Liver (tissue), 9 donors: ENCODE data around the gene TRABD. TPM values are rescaled to one million over a fixed set of nuclear protein-coding genes. Genes with fewer than 3 reads are reported as not detected.

Experiments
- DNase-seq: peaks from one replicate; pipeline ENCODE4 v3.0.0-alpha.2; 2017; ENCODE audit warnings: low spot score
- H3K27ac ChIP-seq, 2 donors: one replicate each; pipeline ENCODE4 v1.7.0; 2013; ENCODE audit warnings: inconsistent platforms in 2 of 2, low read length in 2 of 2, control low read depth in 1 of 2, low read depth in 1 of 2, mild to moderate bottlenecking in 1 of 2
- H3K27me3 ChIP-seq, 4 donors: one replicate each; pipeline versions ENCODE4 v1.6.1 to v1.7.0; 2013; ENCODE audit warnings: low read length in 3 of 4, inconsistent platforms in 1 of 4, mild to moderate bottlenecking in 1 of 4, moderate library complexity in 1 of 4; ENCODE audit not compliant: control insufficient read depth in 4 of 4, insufficient read depth in 4 of 4
- H3K36me3 ChIP-seq, 4 donors: one replicate each; pipeline versions ENCODE4 v1.6.1 to v1.7.0; 2013; ENCODE audit warnings: low read length in 3 of 4, mild to moderate bottlenecking in 3 of 4, low read depth in 1 of 4, moderate library complexity in 1 of 4; ENCODE audit not compliant: control insufficient read depth in 4 of 4, insufficient read depth in 3 of 4
- H3K4me1 ChIP-seq, 4 donors: one replicate each; pipeline versions ENCODE4 v1.6.1 to v1.7.0; 2013; ENCODE audit warnings: low read length in 3 of 4, mild to moderate bottlenecking in 3 of 4, moderate library complexity in 1 of 4; ENCODE audit not compliant: control insufficient read depth in 4 of 4, insufficient read depth in 4 of 4
- H3K4me3 ChIP-seq, 3 donors: one replicate each; pipeline versions ENCODE4 v1.6.1 to v1.7.0; 2013; ENCODE audit warnings: low read length in 3 of 3, control low read depth in 1 of 3, low read depth in 1 of 3, mild to moderate bottlenecking in 1 of 3
- H3K9ac ChIP-seq, 2 donors: one replicate each; pipeline ENCODE4 v1.7.0; 2013; ENCODE audit warnings: low read length in 2 of 2, mild to moderate bottlenecking in 2 of 2, moderate library complexity in 2 of 2, control low read depth in 1 of 2, low read depth in 1 of 2
- H3K9me3 ChIP-seq, 4 donors: one replicate each; pipeline versions ENCODE4 v1.6.1 to v1.7.0; 2013; ENCODE audit warnings: low read length in 3 of 4; ENCODE audit not compliant: control insufficient read depth in 4 of 4
- EGR1 ChIP-seq, 2 donors: IDR thresholded peaks; 2 replicates each; pipeline ENCODE4 v1.6.1; 2016 to 2018; ENCODE audit warnings: antibody characterized with exemption in 2 of 2, low read depth in 2 of 2
- FOXA1 ChIP-seq: IDR thresholded peaks from 2 replicates; pipeline ENCODE4 v1.6.1; 2016; ENCODE audit warnings: antibody characterized with exemption
- FOXA2 ChIP-seq: IDR thresholded peaks from 2 replicates; pipeline ENCODE4 v1.6.1; 2016; ENCODE audit warnings: antibody characterized with exemption
- GABPA ChIP-seq, 2 donors: IDR thresholded peaks in 1 of 2; conservative IDR thresholded peaks in 1 of 2; 2 replicates each; pipeline ENCODE4 v1.6.1; 2016; ENCODE audit warnings: antibody characterized with exemption in 2 of 2, mild to moderate bottlenecking in 1 of 2, moderate library complexity in 1 of 2
- HNF4A ChIP-seq, 2 donors: conservative IDR thresholded peaks; 2 replicates each; pipeline ENCODE4 v1.6.1; 2016; ENCODE audit warnings: antibody characterized with exemption in 2 of 2, mild to moderate bottlenecking in 2 of 2
- HNF4G ChIP-seq: IDR thresholded peaks from 2 replicates; pipeline ENCODE4 v1.6.1; 2016; ENCODE audit warnings: antibody characterized with exemption
- JUND ChIP-seq, 2 donors: IDR thresholded peaks; 2 replicates each; pipeline ENCODE4 v1.6.1; 2016; ENCODE audit warnings: antibody characterized with exemption in 2 of 2
- NR2F2 ChIP-seq: IDR thresholded peaks from 2 replicates; pipeline ENCODE4 v1.6.1; 2016; ENCODE audit warnings: antibody characterized with exemption
- RAD21 ChIP-seq, 2 donors: IDR thresholded peaks; 2 replicates each; pipeline ENCODE4 v1.6.1; 2016; ENCODE audit warnings: antibody characterized with exemption in 2 of 2, mild to moderate bottlenecking in 2 of 2
- RXRA ChIP-seq, 2 donors: IDR thresholded peaks; 2 replicates each; pipeline ENCODE4 v1.6.1; 2017 to 2018; ENCODE audit warnings: antibody characterized with exemption in 2 of 2, mild to moderate bottlenecking in 1 of 2
- SP1 ChIP-seq: IDR thresholded peaks from 2 replicates; pipeline ENCODE4 v1.6.1; 2018; ENCODE audit warnings: antibody characterized with exemption, mild to moderate bottlenecking
- TAF1 ChIP-seq: conservative IDR thresholded peaks from 2 replicates; pipeline ENCODE4 v1.6.1; 2016; ENCODE audit warnings: antibody characterized with exemption, mild to moderate bottlenecking
- WGBS: extraction: QIAGEN DNeasy Blood & Tissue Kit; methylation state at CpG from one replicate; pipeline ENCODE4 v1.1.7; 2013; 5-methylcytosine and 5-hydroxymethylcytosine counted together
- polyA plus RNA-seq, 2 donors: library from polyadenylated mRNA; stranded (reverse) in 1 of 2; unstranded in 1 of 2; fragments of 200-250 nt in 1 of 2; fragments of >200 nt in 1 of 2; fragmentation: Nextera tagmentation in 1 of 2; extraction: Ambion mirVana in 1 of 2; gene quantifications; one replicate each; pipeline versions ENCODE4 v1.2.1 to v1.2.3, GENCODE V29; 2013 to 2015
- total RNA-seq, 2 donors: library from RNA; depleted of rRNA; stranded (reverse); fragments of >200 nt; gene quantifications; one replicate each; pipeline ENCODE4 v1.2.3, GENCODE V29; 2014
- TF ChIP-seq, protein P1 (sequence below): fragments of 150-350 bp; IDR thresholded peaks from 2 replicates; pipeline ENCODE4 v1.5.1; 2017; ENCODE audit warnings: improper control_type of control experiment, low read depth, low read length; ENCODE audit not compliant: missing input control
- TF ChIP-seq, protein P2 (sequence below): IDR thresholded peaks from 2 replicates; pipeline ENCODE4 v1.6.1; 2016; ENCODE audit warnings: antibody characterized with exemption
- TF ChIP-seq, protein P3 (sequence below): IDR thresholded peaks from 2 replicates; pipeline ENCODE4 v1.6.1; 2016; ENCODE audit warnings: antibody characterized with exemption, mild to moderate bottlenecking
- TF ChIP-seq, protein P4 (sequence below): IDR thresholded peaks from 2 replicates; pipeline ENCODE4 v1.6.1; 2016; ENCODE audit warnings: antibody characterized with exemption
- donor health status: healthy.
- donor health status: healthy.
- donor health status: healthy.
- donor health status: healthy.
- donor health status: healthy.

The TRABD gene
- total and polyA plus RNA-seq, 4 donors, result 10.5 to 29.7 (median 16.4) TPM

DNA sequence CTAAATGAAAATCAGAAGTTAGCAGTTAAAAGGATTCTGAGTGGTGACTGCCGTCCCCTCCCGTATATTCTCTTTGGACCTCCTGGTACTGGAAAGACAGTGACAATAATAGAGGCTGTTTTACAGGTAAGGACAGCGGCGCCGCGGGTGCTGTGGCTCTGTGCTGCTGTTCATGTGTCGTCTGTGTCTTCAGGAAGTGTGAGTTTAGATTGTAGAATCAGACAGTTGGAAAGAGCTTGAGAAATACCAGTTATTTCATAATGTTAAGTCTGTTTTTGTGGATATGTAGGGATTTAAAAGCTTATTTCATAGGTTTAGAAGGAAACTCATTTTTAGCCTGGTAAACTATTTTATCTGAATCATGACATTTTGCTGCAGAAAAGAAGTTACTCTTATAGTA, 42.6 kb upstream of the TRABD start (continued):
- no peak for TF ChIP-seq HNF4G
- TF ChIP-seq RXRA (IDR thresholded peaks at IDR 0.05), result no peak
- TF ChIP-seq, protein P1, sequence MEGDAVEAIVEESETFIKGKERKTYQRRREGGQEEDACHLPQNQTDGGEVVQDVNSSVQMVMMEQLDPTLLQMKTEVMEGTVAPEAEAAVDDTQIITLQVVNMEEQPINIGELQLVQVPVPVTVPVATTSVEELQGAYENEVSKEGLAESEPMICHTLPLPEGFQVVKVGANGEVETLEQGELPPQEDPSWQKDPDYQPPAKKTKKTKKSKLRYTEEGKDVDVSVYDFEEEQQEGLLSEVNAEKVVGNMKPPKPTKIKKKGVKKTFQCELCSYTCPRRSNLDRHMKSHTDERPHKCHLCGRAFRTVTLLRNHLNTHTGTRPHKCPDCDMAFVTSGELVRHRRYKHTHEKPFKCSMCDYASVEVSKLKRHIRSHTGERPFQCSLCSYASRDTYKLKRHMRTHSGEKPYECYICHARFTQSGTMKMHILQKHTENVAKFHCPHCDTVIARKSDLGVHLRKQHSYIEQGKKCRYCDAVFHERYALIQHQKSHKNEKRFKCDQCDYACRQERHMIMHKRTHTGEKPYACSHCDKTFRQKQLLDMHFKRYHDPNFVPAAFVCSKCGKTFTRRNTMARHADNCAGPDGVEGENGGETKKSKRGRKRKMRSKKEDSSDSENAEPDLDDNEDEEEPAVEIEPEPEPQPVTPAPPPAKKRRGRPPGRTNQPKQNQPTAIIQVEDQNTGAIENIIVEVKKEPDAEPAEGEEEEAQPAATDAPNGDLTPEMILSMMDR, result no peak
- no peak for TF ChIP-seq NR2F2
- TF ChIP-seq HNF4A (conservative IDR thresholded peaks at IDR 0.05), result no peak
- TF ChIP-seq FOXA1, result no peak

DNA sequence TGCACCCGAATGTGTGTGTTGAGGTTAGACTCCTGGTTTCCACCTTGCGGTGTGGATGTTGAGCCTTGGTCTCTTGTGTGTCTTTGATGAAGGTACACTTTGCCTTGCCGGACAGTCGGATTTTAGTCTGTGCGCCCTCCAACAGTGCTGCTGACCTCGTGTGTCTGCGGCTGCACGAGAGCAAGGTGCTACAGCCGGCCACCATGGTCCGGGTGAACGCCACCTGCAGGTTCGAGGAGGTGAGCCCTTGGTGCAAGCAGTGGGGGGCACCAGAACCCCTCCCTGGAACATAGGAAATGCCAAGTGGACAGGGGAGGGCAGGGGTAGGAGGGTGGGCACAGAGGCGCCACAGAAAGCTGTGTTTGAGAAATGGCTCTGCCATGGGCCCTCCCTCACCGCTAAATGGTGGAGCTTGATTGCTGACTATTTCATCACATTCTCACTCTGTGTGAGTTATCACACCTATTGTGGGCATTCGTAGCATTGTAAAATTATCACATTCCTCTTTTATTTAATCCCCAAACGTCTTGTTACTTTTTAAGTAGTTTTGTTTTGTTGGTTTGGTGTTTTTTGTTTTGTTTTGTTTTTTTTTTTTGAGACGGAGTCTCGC, 41.6 kb upstream of the TRABD start:
- Histone ChIP-seq H3K27ac (no peak overlapping the region), H3K9ac (no peak overlapping the region), H3K4me3 (no peak overlapping the region), H3K4me1 (peaks cover 9 to 59% (median 52%) of the 10 kb centered on the region in 4 donors), H3K36me3 (no peaks in the 10 kb centered on the region), H3K9me3 (no peaks in the 10 kb centered on the region), H3K27me3 (no peaks in the 10 kb centered on the region)
- WGBS, result 88% methylated on average over 18 of the region's 18 CpGs
- TF ChIP-seq SP1 (no peak), JUND (IDR thresholded peaks at IDR 0.05) (no peak), FOXA2 (no peak), RAD21 (IDR thresholded peaks at IDR 0.05) (no peak), GABPA (IDR thresholded peaks at IDR 0.05 in 1 of 2, conservative IDR thresholded peaks at IDR 0.05 in 1 of 2) (no peak), TAF1 (no peak), FOXA1 (no peak), HNF4G (no peak), EGR1 (IDR thresholded peaks at IDR 0.05; ENCODE audit: low read depth in 2 of 2) (no peak)
- TF ChIP-seq, protein P2, sequence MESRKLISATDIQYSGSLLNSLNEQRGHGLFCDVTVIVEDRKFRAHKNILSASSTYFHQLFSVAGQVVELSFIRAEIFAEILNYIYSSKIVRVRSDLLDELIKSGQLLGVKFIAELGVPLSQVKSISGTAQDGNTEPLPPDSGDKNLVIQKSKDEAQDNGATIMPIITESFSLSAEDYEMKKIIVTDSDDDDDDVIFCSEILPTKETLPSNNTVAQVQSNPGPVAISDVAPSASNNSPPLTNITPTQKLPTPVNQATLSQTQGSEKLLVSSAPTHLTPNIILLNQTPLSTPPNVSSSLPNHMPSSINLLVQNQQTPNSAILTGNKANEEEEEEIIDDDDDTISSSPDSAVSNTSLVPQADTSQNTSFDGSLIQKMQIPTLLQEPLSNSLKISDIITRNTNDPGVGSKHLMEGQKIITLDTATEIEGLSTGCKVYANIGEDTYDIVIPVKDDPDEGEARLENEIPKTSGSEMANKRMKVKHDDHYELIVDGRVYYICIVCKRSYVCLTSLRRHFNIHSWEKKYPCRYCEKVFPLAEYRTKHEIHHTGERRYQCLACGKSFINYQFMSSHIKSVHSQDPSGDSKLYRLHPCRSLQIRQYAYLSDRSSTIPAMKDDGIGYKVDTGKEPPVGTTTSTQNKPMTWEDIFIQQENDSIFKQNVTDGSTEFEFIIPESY, result no peak
- TF ChIP-seq, protein P3, sequence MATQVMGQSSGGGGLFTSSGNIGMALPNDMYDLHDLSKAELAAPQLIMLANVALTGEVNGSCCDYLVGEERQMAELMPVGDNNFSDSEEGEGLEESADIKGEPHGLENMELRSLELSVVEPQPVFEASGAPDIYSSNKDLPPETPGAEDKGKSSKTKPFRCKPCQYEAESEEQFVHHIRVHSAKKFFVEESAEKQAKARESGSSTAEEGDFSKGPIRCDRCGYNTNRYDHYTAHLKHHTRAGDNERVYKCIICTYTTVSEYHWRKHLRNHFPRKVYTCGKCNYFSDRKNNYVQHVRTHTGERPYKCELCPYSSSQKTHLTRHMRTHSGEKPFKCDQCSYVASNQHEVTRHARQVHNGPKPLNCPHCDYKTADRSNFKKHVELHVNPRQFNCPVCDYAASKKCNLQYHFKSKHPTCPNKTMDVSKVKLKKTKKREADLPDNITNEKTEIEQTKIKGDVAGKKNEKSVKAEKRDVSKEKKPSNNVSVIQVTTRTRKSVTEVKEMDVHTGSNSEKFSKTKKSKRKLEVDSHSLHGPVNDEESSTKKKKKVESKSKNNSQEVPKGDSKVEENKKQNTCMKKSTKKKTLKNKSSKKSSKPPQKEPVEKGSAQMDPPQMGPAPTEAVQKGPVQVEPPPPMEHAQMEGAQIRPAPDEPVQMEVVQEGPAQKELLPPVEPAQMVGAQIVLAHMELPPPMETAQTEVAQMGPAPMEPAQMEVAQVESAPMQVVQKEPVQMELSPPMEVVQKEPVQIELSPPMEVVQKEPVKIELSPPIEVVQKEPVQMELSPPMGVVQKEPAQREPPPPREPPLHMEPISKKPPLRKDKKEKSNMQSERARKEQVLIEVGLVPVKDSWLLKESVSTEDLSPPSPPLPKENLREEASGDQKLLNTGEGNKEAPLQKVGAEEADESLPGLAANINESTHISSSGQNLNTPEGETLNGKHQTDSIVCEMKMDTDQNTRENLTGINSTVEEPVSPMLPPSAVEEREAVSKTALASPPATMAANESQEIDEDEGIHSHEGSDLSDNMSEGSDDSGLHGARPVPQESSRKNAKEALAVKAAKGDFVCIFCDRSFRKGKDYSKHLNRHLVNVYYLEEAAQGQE, result no peak
- TF ChIP-seq, protein P4, sequence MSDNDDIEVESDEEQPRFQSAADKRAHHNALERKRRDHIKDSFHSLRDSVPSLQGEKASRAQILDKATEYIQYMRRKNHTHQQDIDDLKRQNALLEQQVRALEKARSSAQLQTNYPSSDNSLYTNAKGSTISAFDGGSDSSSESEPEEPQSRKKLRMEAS, result no peak
- TF ChIP-seq, protein P1, result no peak
- no peak for DNase-seq
